Skeletal muscle tissue (tissue), 4 donors: Measurements from ENCODE around the gene HOXC9. TPM values are rescaled to one million over a fixed set of nuclear protein-coding genes. Genes with fewer than 3 reads are reported as not detected.

Source experiments
- H3K27ac ChIP-seq: one replicate; pipeline ENCODE4 v1.7.0; 2013; ENCODE audit warnings: mild to moderate bottlenecking, low read depth, low read length, inconsistent platforms
- H3K27me3 ChIP-seq, 3 donors: one replicate each; pipeline ENCODE4 v1.7.0; 2013; ENCODE audit warnings: low read length in 3 of 3; ENCODE audit not compliant: control insufficient read depth in 3 of 3, insufficient read depth in 3 of 3
- H3K36me3 ChIP-seq, 3 donors: one replicate each; pipeline ENCODE4 v1.7.0; 2013; ENCODE audit warnings: low read length in 3 of 3; ENCODE audit not compliant: control insufficient read depth in 3 of 3, insufficient read depth in 3 of 3
- H3K4me1 ChIP-seq, 3 donors: one replicate each; pipeline ENCODE4 v1.7.0; 2013; ENCODE audit warnings: low read length in 3 of 3, mild to moderate bottlenecking in 3 of 3; ENCODE audit not compliant: control insufficient read depth in 3 of 3, insufficient read depth in 3 of 3
- H3K4me3 ChIP-seq, 3 donors: one replicate each; pipeline ENCODE4 v1.7.0; 2013; ENCODE audit warnings: low read length in 3 of 3
- H3K9ac ChIP-seq, 3 donors: one replicate each; pipeline ENCODE4 v1.7.0; 2013; ENCODE audit warnings: low read length in 3 of 3, mild to moderate bottlenecking in 3 of 3, moderate library complexity in 2 of 3, low read depth in 1 of 3
- H3K9me3 ChIP-seq, 3 donors: one replicate each; pipeline ENCODE4 v1.7.0; 2013; ENCODE audit warnings: low read length in 3 of 3; ENCODE audit not compliant: control insufficient read depth in 3 of 3
- total RNA-seq: library from RNA; depleted of rRNA; stranded (reverse); fragments of >200 nt; gene quantifications from one replicate; pipeline ENCODE4 v1.2.3, GENCODE V29; 2014
- donor health status: Osteomylitis.

The HOXC9 gene
- total RNA-seq, 1 donor from 2014 or later, result 4.2 TPM

- H3K4me3 ChIP-seq, result no peak overlapping the region
- H3K36me3 ChIP-seq, result no peaks in the 10 kb centered on the region
- H3K9me3 ChIP-seq, result no peaks in the 10 kb centered on the region
- H3K27ac ChIP-seq, result no peak overlapping the region
- peaks cover 5 to 20% (median 11%) of the 10 kb centered on the region in 3 donors for H3K4me1 ChIP-seq
- H3K27me3 ChIP-seq, result peaks cover 60 to 90% (median 73%) of the 10 kb centered on the region in 3 donors
- no peak overlapping the region for H3K9ac ChIP-seq
Observed at GRCh38 chr12:53970451-53970850, 29.5 kb upstream of the HOXC9 start.

GRCh38 chr12:53971129-53971528 lies 28.8 kb upstream of the HOXC9 start:
- peaks cover 7 to 24% (median 12%) of the 10 kb centered on the region in 3 donors for H3K4me1 ChIP-seq
- H3K4me3 ChIP-seq, result no peak overlapping the region
- H3K36me3 ChIP-seq, result no peaks in the 10 kb centered on the region
- H3K9me3 ChIP-seq, result no peaks in the 10 kb centered on the region
- no peak overlapping the region for H3K9ac ChIP-seq
- H3K27me3 ChIP-seq, result peaks cover 64 to 90% (median 76%) of the 10 kb centered on the region in 3 donors
- no peak overlapping the region for H3K27ac ChIP-seq

GRCh38 chr12:53971686-53972085 lies 28.3 kb upstream of the HOXC9 start:
- no peak overlapping the region for H3K4me3 ChIP-seq
- H3K4me1 ChIP-seq, result peaks cover 7 to 24% (median 14%) of the 10 kb centered on the region in 3 donors
- H3K27ac ChIP-seq, result no peak overlapping the region
- H3K36me3 ChIP-seq, result no peaks in the 10 kb centered on the region
- H3K27me3 ChIP-seq, result peaks cover 58 to 90% (median 75%) of the 10 kb centered on the region in 3 donors
- no peak overlapping the region for H3K9ac ChIP-seq
- no peaks in the 10 kb centered on the region for H3K9me3 ChIP-seq

- no peak overlapping the region for H3K4me3 ChIP-seq
- peaks cover 7 to 24% (median 14%) of the 10 kb centered on the region in 3 donors for H3K4me1 ChIP-seq
- peak overlapping the region; percentile 65 for H3K27ac ChIP-seq
Observed at GRCh38 chr12:53972152-53972702, 27.7 kb upstream of the HOXC9 start.

GRCh38 chr12:53972722-53973235 lies 27.2 kb upstream of the HOXC9 start, which contains the start of gene HOXC11:
Gene HOXC11, plus strand, starts transcription at chr12:53973126. Its CDS starts 116 bp downstream, at chr12:53973242.
- H3K27me3 ChIP-seq, result peaks cover 58 to 91% (median 70%) of the 10 kb centered on the region in 3 donors
- no peaks in the 10 kb centered on the region for H3K36me3 ChIP-seq
- peak within 1 kb of the TSS; percentile 64 to 75 (median 75) for H3K4me3 ChIP-seq
- peak within 1 kb of the TSS; percentile 65 for H3K27ac ChIP-seq
- no peaks in the 10 kb centered on the region for H3K9me3 ChIP-seq
- peaks cover 7 to 24% (median 14%) of the 10 kb centered on the region in 3 donors for H3K4me1 ChIP-seq
- H3K9ac ChIP-seq, result peak within 1 kb of the TSS; percentile 56 to 77 (median 65)

More at GRCh38 chr12:53972152-53972702, 27.7 kb upstream of the HOXC9 start:
- Histone ChIP-seq H3K27me3 (peaks cover 57 to 91% (median 69%) of the 10 kb centered on the region in 3 donors), H3K9me3 (no peaks in the 10 kb centered on the region), H3K36me3 (no peaks in the 10 kb centered on the region), H3K9ac (no peak overlapping the region)

GRCh38 chr12:53973236-53974042 lies 26.5 kb upstream of the HOXC9 start:
- Histone ChIP-seq H3K9me3 (no peaks in the 10 kb centered on the region), H3K4me3 (peak overlapping the region; percentile 64 to 75 (median 75)), H3K27me3 (peaks cover 63 to 90% (median 68%) of the 10 kb centered on the region in 3 donors), H3K27ac (peak overlapping the region; percentile 65), H3K4me1 (peaks cover 11 to 27% (median 16%) of the 10 kb centered on the region in 3 donors), H3K36me3 (no peaks in the 10 kb centered on the region), H3K9ac (peak overlapping the region; percentile 43 to 72 (median 56))

- H3K9ac ChIP-seq, result peak within 1 kb of the TSS; percentile 72 to 81 (median 77)
- peak within 1 kb of the TSS; percentile 65 for H3K27ac ChIP-seq
- peaks cover 15 to 29% (median 18%) of the 10 kb centered on the region in 3 donors for H3K4me1 ChIP-seq
Observed at GRCh38 chr12:53974084-53975063, 25.6 kb upstream of the HOXC9 start, which contains the start of gene HOTAIR. Gene HOTAIR, minus strand, starts transcription at chr12:53974954.

GRCh38 chr12:53975064-53975471 lies 24.9 kb upstream of the HOXC9 start:
- Histone ChIP-seq H3K9me3 (no peaks in the 10 kb centered on the region), H3K27me3 (peaks cover 58 to 90% (median 60%) of the 10 kb centered on the region in 3 donors), H3K4me1 (peaks cover 16 to 29% (median 22%) of the 10 kb centered on the region in 3 donors), H3K4me3 (peak overlapping the region; percentile 73 to 75 (median 75)), H3K27ac (peak overlapping the region; percentile 65), H3K9ac (peak overlapping the region in 2 of 3 donors; percentile 77 to 81), H3K36me3 (no peaks in the 10 kb centered on the region)

More at GRCh38 chr12:53974084-53975063, 25.6 kb upstream of the HOXC9 start, which contains the start of gene HOTAIR:
- no peaks in the 10 kb centered on the region for H3K9me3 ChIP-seq
- peak within 1 kb of the TSS; percentile 73 to 75 (median 75) for H3K4me3 ChIP-seq
- H3K36me3 ChIP-seq, result no peaks in the 10 kb centered on the region
- H3K27me3 ChIP-seq, result peaks cover 60 to 92% (median 64%) of the 10 kb centered on the region in 3 donors
